HEK293 (cell line): ENCODE data around the gene TULP1.

Experiments used
- CTCF ChIA-PET: fragments of 350-600 bp; formaldehyde crosslinking; extraction: SDS; loops from one replicate; lab custom pipeline; 2021; ENCODE audit warnings: antibody characterized with exemption; lab: Yijun Ruan, JAX
- POLR2A ChIA-PET: fragments of 300-600 bp; formaldehyde crosslinking; extraction: SDS; loops from one replicate; lab custom pipeline; 2020; ENCODE audit warnings: antibody characterized with exemption, inconsistent platforms; lab: Yijun Ruan, JAX
- H3K27ac ChIP-seq: fragments of 200-500 bp; sonication (Bioruptor generic); 2 replicates; pipeline ENCODE4 v1.5.1; 2014; ENCODE audit warnings: low read depth, low read length, control low read depth, inconsistent platforms; ENCODE audit errors: extremely low read depth
- H3K36me3 ChIP-seq, 2 experiments: fragments of 200-500 bp in 1 of 2; sonication (Bioruptor generic) in 1 of 2; 1 replicate in 1 of 2; 2 replicates in 1 of 2; pipeline ENCODE4 v1.5.1; 2014 to 2017; ENCODE audit warnings: inconsistent platforms in 2 of 2, low read length in 2 of 2; ENCODE audit not compliant: control insufficient read depth in 2 of 2, insufficient read depth in 1 of 2
- H3K4me1 ChIP-seq: fragments of 200-500 bp; sonication (Bioruptor generic); 2 replicates; pipeline ENCODE4 v1.5.1; 2014; ENCODE audit warnings: mild to moderate bottlenecking, low read length, inconsistent platforms; ENCODE audit not compliant: control insufficient read depth, insufficient read depth
- H3K4me3 ChIP-seq: 2 replicates; pipeline ENCODE4 v1.5.1; 2011; ENCODE audit warnings: low read depth, mild to moderate bottlenecking, control low read depth, low read length, moderate library complexity
- H3K9me3 ChIP-seq: fragments of 200-500 bp; sonication (Bioruptor generic); 2 replicates; pipeline ENCODE4 v1.5.1; 2014; ENCODE audit warnings: low read depth, low read length, inconsistent platforms; ENCODE audit not compliant: control insufficient read depth, insufficient read depth
- EGR2 ChIP-seq: fragments of 450-650 bp; formaldehyde crosslinking; IDR thresholded peaks from 2 replicates; pipeline ENCODE4 v1.5.1; 2016; ENCODE audit warnings: low read depth, missing biosample characterization, missing genetic modification characterization
- GFI1B ChIP-seq: fragments of 450-650 bp; formaldehyde crosslinking; IDR thresholded peaks from 2 replicates; pipeline ENCODE4 v1.5.1; 2016; ENCODE audit warnings: missing biosample characterization, missing genetic modification characterization
- GLI4 ChIP-seq: fragments of 450-650 bp; formaldehyde crosslinking; IDR thresholded peaks from 2 replicates; pipeline ENCODE4 v1.5.1; 2016; ENCODE audit warnings: missing biosample characterization, missing genetic modification characterization
- IKZF3 ChIP-seq: fragments of 450-650 bp; IDR thresholded peaks from 2 replicates; pipeline ENCODE4 v1.5.0; 2018; ENCODE audit warnings: missing biosample characterization, mild to moderate bottlenecking, missing genetic modification characterization, moderate library complexity
- KLF17 ChIP-seq: fragments of 450-650 bp; formaldehyde crosslinking; IDR thresholded peaks from 2 replicates; pipeline ENCODE4 v1.5.1; 2016; ENCODE audit warnings: missing biosample characterization, missing genetic modification characterization
- MYNN ChIP-seq: fragments of 450-650 bp; formaldehyde crosslinking; IDR thresholded peaks from 2 replicates; pipeline ENCODE4 v1.5.1; 2016; ENCODE audit warnings: missing biosample characterization, missing genetic modification characterization, borderline replicate concordance
- PRDM1 ChIP-seq: fragments of 450-650 bp; formaldehyde crosslinking; IDR thresholded peaks from 2 replicates; pipeline ENCODE4; 2016; ENCODE audit warnings: missing biosample characterization, missing genetic modification characterization
- PRDM2 ChIP-seq: fragments of 450-650 bp; formaldehyde crosslinking; IDR thresholded peaks from 2 replicates; pipeline ENCODE4 v1.5.1; 2016; ENCODE audit warnings: missing biosample characterization, missing genetic modification characterization, borderline replicate concordance
- RBAK ChIP-seq: fragments of 450-650 bp; formaldehyde crosslinking; IDR thresholded peaks from 2 replicates; pipeline ENCODE4 v1.5.1; 2016; ENCODE audit warnings: missing biosample characterization, missing genetic modification characterization
- SETDB1 ChIP-seq: IDR thresholded peaks from one replicate; pipeline ENCODE4 v1.6.1; 2017; ENCODE audit warnings: mild to moderate bottlenecking, low read length, moderate library complexity, mixed read lengths; ENCODE audit not compliant: insufficient read length
- ZBTB17 ChIP-seq: fragments of 450-650 bp; formaldehyde crosslinking; IDR thresholded peaks from 2 replicates; pipeline ENCODE4 v1.5.1; 2016; ENCODE audit warnings: missing biosample characterization, missing genetic modification characterization
- ZBTB49 ChIP-seq: fragments of 450-650 bp; formaldehyde crosslinking; IDR thresholded peaks from 2 replicates; pipeline ENCODE4 v1.5.1; 2016; ENCODE audit warnings: missing biosample characterization, missing genetic modification characterization, low read depth
- ZFHX2 ChIP-seq: fragments of 450-650 bp; formaldehyde crosslinking; conservative IDR thresholded peaks from 2 replicates; pipeline ENCODE4 v1.5.1; 2016; ENCODE audit warnings: missing biosample characterization, missing genetic modification characterization
- ZNF184 ChIP-seq: fragments of 450-650 bp; IDR thresholded peaks from 2 replicates; pipeline ENCODE4 v1.5.1; 2018; ENCODE audit warnings: missing biosample characterization, mild to moderate bottlenecking, missing genetic modification characterization
- ZNF404 ChIP-seq: fragments of 450-650 bp; formaldehyde crosslinking; IDR thresholded peaks from 2 replicates; pipeline ENCODE4 v1.5.1; 2017; ENCODE audit warnings: missing biosample characterization, missing genetic modification characterization
- ZNF423 ChIP-seq: fragments of 450-650 bp; formaldehyde crosslinking; IDR thresholded peaks from 2 replicates; pipeline ENCODE4 v1.5.1; 2016; ENCODE audit warnings: missing biosample characterization, missing genetic modification characterization
- ZNF626 ChIP-seq: fragments of 450-650 bp; sonication (Bioruptor Pico); formaldehyde crosslinking; IDR thresholded peaks from 2 replicates; pipeline ENCODE4 v1.5.1; 2018; ENCODE audit warnings: missing biosample characterization, missing genetic modification characterization, inconsistent platforms
- ZNF701 ChIP-seq: fragments of 450-650 bp; formaldehyde crosslinking; IDR thresholded peaks from 2 replicates; pipeline ENCODE4 v1.5.1; 2016; ENCODE audit warnings: missing biosample characterization, missing genetic modification characterization
- ZNF776 ChIP-seq: fragments of 450-650 bp; formaldehyde crosslinking; IDR thresholded peaks from 2 replicates; pipeline ENCODE4 v1.5.0; 2017; ENCODE audit warnings: missing biosample characterization, missing genetic modification characterization, borderline replicate concordance

The TULP1 gene

GRCh38 chr6:35512740-35513139 lies at the start of gene TULP1:
TULP1 (minus strand) TSS chr6:35512896; CDS start chr6:35512858, 38 bp downstream.
- POLR2A ChIA-PET = no interaction called here
- CTCF ChIA-PET = interaction anchor here (0.6 to 1.0 kb wide), 2 partner anchors 50 to 245 kb away, joined by 3 to 4 read pairs; no protein-coding TSS in a partner anchor

GRCh38 chr6:35562060-35562459 lies 49.4 kb upstream of the TULP1 start:
- ChIA-PET CTCF (interaction anchor here (0.7 to 5.4 kb wide), 6 partner anchors 10 to 533 kb away, joined by 3 to 41 read pairs (median 4); no protein-coding TSS in a partner anchor), POLR2A (no interaction called here)
- Histone ChIP-seq H3K27ac (no peak overlapping the region), H3K9me3 (no peaks in the 10 kb centered on the region), H3K4me3 (no peak overlapping the region), H3K36me3 (no peaks in the 10 kb centered on the region), H3K4me1 (peaks cover 10% of the 10 kb centered on the region; the same call in 1 of the 2 replicates)
- TF ChIP-seq MYNN (tag by site-specific recombination) (no peak), PRDM1 (tag by site-specific recombination) (no peak), ZBTB17 (tag by site-specific recombination) (peak; percentile 83)
- TF ChIP-seq, all 188 proteins: peak for 1

More at GRCh38 chr6:35512740-35513139, at the start of gene TULP1:
- no peak within 1 kb of the TSS for H3K4me3 ChIP-seq
- H3K4me1 ChIP-seq = no peaks in the 10 kb centered on the region
- TF ChIP-seq EGR2 (tag by site-specific recombination) (0 out of 2 replicates have a peak, but pooled peaks have one; percentile 14), ZNF626 (tag by site-specific recombination) (no peak), ZFHX2 (tag by site-specific recombination) (0 out of 2 replicates have a peak, but pooled peaks have one; percentile 11)
- no peaks in the 10 kb centered on the region for H3K9me3 ChIP-seq
- H3K36me3 ChIP-seq = no peaks in the 10 kb centered on the region
- no peak within 1 kb of the TSS for H3K27ac ChIP-seq

GRCh38 chr6:35561113-35561512 lies 48.4 kb upstream of the TULP1 start:
- POLR2A ChIA-PET = no interaction called here
- no peak overlapping the region for H3K27ac ChIP-seq
- TF ChIP-seq ZNF184 (tag by site-specific recombination) (peak; percentile 63; the same call in 1 of the 2 replicates), GFI1B (no peak)
- CTCF ChIA-PET = interaction anchor here (1.0 to 5.4 kb wide), 4 partner anchors 9 to 30 kb away, joined by 3 to 41 read pairs (median 4); no protein-coding TSS in a partner anchor
- H3K9me3 ChIP-seq = no peaks in the 10 kb centered on the region
- H3K4me3 ChIP-seq = no peak overlapping the region
- no peaks in the 10 kb centered on the region for H3K36me3 ChIP-seq
- peaks cover 10% of the 10 kb centered on the region; the same call in 1 of the 2 replicates for H3K4me1 ChIP-seq

- no peak overlapping the region for H3K4me3 ChIP-seq
- peaks cover 8% of the 10 kb centered on the region; the same call in 1 of the 2 replicates for H3K4me1 ChIP-seq
- POLR2A ChIA-PET = no interaction called here
- H3K36me3 ChIP-seq = no peaks in the 10 kb centered on the region
- H3K27ac ChIP-seq = no peak overlapping the region
- H3K9me3 ChIP-seq = no peaks in the 10 kb centered on the region
- CTCF ChIA-PET = interaction anchor here (0.6 to 1.8 kb wide), 4 partner anchors 9 to 183 kb away, joined by 3 to 7 read pairs (median 4); no protein-coding TSS in a partner anchor
- TF ChIP-seq ZNF776 (tag by site-specific recombination) (no peak), PRDM2 (tag by site-specific recombination) (no peak), ZNF404 (tag by site-specific recombination) (no peak), KLF17 (tag by site-specific recombination) (no peak), ZBTB49 (tag by site-specific recombination) (no peak), RBAK (tag by site-specific recombination) (no peak), ZNF701 (tag by site-specific recombination) (no peak), IKZF3 (tag by site-specific recombination) (no peak), ZNF423 (no peak), GLI4 (tag by site-specific recombination) (no peak), SETDB1 (no peak)
Measured at GRCh38 chr6:35558571-35558970, 45.9 kb upstream of the TULP1 start.
